Gastrocnemius medialis (tissue), 4 donors: ENCODE data around the gene CCDC169. TPM values are rescaled to one million over a fixed set of nuclear protein-coding genes. Genes with fewer than 3 reads are reported as not detected.
"Not testable (repeated sequence)": the region's sequence is repeated elsewhere in the genome, so short reads cannot be mapped to it uniquely, and the experiment has no call there.

ENCODE experiments used
- ATAC-seq, 2 donors: fragments of 150-250 bp; one replicate each; pipeline ENCODE4 v1.9.1; 2016
- DNase-seq, 2 donors: peaks; one replicate each; pipeline ENCODE4 v3.0.0-alpha.2; 2019
- H3K27ac ChIP-seq, 4 donors: fragments of 200-600 bp; sonication (generic); 1 replicate in 1 of 4; 2 replicates in 3 of 4; pipeline ENCODE4 v1.5.1; 2016 to 2018; ENCODE audit warnings: mild to moderate bottlenecking in 2 of 4, moderate library complexity in 1 of 4
- H3K27me3 ChIP-seq, 3 donors: fragments of 200-600 bp; sonication (generic) in 2 of 3; 1 replicate in 1 of 3; 2 replicates in 2 of 3; pipeline versions ENCODE4 v1.5.1 to v1.6.0; 2016 to 2019; ENCODE audit warnings: mild to moderate bottlenecking in 1 of 3, moderate library complexity in 1 of 3
- H3K36me3 ChIP-seq, 2 donors: fragments of 200-600 bp; sonication (generic) in 1 of 2; one replicate each; pipeline ENCODE4 v1.5.1; 2017 to 2018
- H3K4me1 ChIP-seq, 2 donors: fragments of 200-600 bp; sonication (generic) in 1 of 2; one replicate each; pipeline ENCODE4 v1.5.1; 2016 to 2017; ENCODE audit warnings: mild to moderate bottlenecking in 2 of 2
- H3K4me3 ChIP-seq, 4 donors: fragments of 200-600 bp; sonication (generic) in 3 of 4; 1 replicate in 1 of 4; 2 replicates in 3 of 4; pipeline ENCODE4 v1.5.1; 2016 to 2019; ENCODE audit warnings: mild to moderate bottlenecking in 2 of 4
- H3K9me3 ChIP-seq, 3 donors: fragments of 200-600 bp; sonication (generic) in 2 of 3; 1 replicate in 1 of 3; 2 replicates in 2 of 3; pipeline ENCODE4 v1.5.1; 2016 to 2019
- POLR2A ChIP-seq, 2 donors: fragments of 450-650 bp; IDR thresholded peaks; one replicate each; pipeline ENCODE4 v1.6.1; 2017; ENCODE audit warnings: antibody characterized with exemption in 2 of 2, mild to moderate bottlenecking in 2 of 2, moderate library complexity in 2 of 2
- in situ Hi-C, 4 donors: fragments of 200-750 bp; cut with MboI; loops; one replicate each; pipeline versions ENCODE4 v1.15.0 to v1.8.0; 2017; ENCODE audit warnings: low sequenced_read_pairs in 4 of 4
- intact Hi-C: fragments of 100-400 bp; cut with DNase I; formaldehyde crosslinking; loops from one replicate; pipeline ENCODE4 v1.15.1; 2023; ENCODE audit warnings: low total_unique reads
- total RNA-seq, 4 donors: library from RNA; depleted of rRNA; stranded (reverse); fragments of >200 nt; gene quantifications; one replicate each; pipeline versions ENCODE4 v1.1.0 to v1.2.3, GENCODE V29; 2016
- TF ChIP-seq, protein P1 (sequence below), 5 experiments: fragments of 450-650 bp in 3 of 5; fragments of 200-600 bp in 2 of 5; sonication (generic) in 2 of 5; IDR thresholded peaks in 4 of 5; conservative IDR thresholded peaks in 1 of 5; 1 replicate in 4 of 5; 2 replicates in 1 of 5; pipeline ENCODE4 v1.5.1; 2016 to 2019; ENCODE audit warnings: antibody characterized with exemption in 5 of 5, mild to moderate bottlenecking in 3 of 5, moderate library complexity in 3 of 5

CCDC169 gene
- total RNA-seq, 4 donors from 2014 or later: 0.10 to 1.7 TPM; not detected in 2

DNA sequence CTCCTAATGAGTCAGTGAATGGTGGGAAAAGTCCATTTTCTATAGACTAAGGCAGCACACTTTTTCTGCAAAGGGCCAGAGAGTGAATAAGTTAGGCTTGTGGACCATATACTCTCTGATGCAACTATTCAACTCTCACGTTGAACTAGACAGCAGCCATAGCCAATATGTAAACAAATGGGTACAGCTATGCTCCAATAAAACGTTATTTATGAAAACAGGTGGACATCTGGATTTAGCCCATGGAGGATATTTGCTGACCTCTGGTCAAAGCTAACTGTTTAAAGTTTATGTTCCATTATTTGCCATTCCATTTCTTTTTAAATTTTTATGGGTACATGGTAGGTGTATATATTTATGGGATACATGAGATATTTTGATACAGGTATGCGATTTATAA is 4.7 kb upstream of the CCDC169 start:
- H3K27ac ChIP-seq: no peak overlapping the region
- intact Hi-C loops: no loop called here
- TF ChIP-seq, protein P1, sequence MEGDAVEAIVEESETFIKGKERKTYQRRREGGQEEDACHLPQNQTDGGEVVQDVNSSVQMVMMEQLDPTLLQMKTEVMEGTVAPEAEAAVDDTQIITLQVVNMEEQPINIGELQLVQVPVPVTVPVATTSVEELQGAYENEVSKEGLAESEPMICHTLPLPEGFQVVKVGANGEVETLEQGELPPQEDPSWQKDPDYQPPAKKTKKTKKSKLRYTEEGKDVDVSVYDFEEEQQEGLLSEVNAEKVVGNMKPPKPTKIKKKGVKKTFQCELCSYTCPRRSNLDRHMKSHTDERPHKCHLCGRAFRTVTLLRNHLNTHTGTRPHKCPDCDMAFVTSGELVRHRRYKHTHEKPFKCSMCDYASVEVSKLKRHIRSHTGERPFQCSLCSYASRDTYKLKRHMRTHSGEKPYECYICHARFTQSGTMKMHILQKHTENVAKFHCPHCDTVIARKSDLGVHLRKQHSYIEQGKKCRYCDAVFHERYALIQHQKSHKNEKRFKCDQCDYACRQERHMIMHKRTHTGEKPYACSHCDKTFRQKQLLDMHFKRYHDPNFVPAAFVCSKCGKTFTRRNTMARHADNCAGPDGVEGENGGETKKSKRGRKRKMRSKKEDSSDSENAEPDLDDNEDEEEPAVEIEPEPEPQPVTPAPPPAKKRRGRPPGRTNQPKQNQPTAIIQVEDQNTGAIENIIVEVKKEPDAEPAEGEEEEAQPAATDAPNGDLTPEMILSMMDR (IDR thresholded peaks at IDR 0.05 in 4 of 5, conservative IDR thresholded peaks at IDR 0.05 in 1 of 5): no peak
- no peak for TF ChIP-seq POLR2A (IDR thresholded peaks at IDR 0.05)
- no peak overlapping the region for H3K4me3 ChIP-seq
- ATAC-seq (no peak), DNase-seq (no peak)
- in situ Hi-C loops: no loop called here
- H3K27me3 ChIP-seq: no peaks in the 10 kb centered on the region
- peaks cover 6 to 10% of the 10 kb centered on the region in 2 donors for H3K4me1 ChIP-seq
- no peaks in the 10 kb centered on the region for H3K9me3 ChIP-seq
- H3K36me3 ChIP-seq: peaks cover 0 to 15% of the 10 kb centered on the region in 2 donors

DNA sequence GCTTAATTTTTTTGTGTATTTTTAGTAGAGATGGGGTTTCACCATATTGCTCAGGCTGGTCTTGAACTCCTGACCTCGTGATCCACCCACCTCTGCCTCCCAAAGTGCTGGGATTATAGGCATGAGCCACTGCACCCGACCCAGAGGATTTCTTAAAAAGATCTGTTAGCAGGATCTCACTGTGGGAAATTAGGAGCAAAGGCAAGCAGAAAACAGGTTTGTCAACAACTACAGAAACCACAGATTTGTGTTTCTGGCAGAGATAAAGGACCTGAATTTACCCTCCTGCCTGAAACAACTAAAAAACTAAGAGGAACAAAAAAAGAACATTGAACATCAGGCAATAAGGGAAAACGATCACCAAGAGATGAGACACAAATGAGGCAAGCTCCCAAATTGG is 1.9 kb upstream of the CCDC169 start:
- peaks cover 13 to 15% of the 10 kb centered on the region in 2 donors for H3K4me1 ChIP-seq
- in situ Hi-C loops (loop anchor here in 2 of 4 donors (25.0 kb wide), 2 partner anchors 88 to 438 kb away; no protein-coding TSS in a partner anchor), intact Hi-C loops (loop anchor here (5.0 kb wide), 1 partner anchor 48 kb away; the partner anchor contains the start of gene SPART)
- not testable (repeated sequence) for H3K27me3 ChIP-seq, H3K9me3 ChIP-seq, H3K4me3 ChIP-seq, DNase-seq, H3K36me3 ChIP-seq, ATAC-seq, H3K27ac ChIP-seq

DNA sequence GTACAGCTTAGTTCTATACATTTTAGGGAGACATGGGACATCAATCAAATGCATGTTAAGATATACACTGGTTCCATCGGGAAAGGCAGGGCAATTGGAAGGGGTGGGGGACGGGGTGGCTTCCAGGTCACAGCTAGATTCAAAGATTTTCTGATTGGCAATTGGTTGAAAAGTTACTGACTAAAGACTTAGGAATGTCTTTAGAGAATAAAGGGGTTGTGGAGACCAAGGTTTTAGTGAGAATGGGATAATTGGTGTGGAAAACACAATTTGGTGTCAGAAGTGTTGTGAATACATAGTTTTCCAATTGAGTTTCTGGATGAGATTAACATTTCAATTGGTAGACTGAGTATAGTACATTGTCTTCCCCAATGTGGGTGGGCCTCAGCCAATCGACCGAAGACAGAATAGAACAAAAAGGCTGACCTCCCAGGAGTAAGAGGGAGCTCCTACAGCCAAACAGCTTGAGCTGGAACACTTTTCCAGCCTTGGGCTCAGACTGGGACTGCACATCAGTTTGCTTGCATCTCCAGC is 988 bp upstream of the CCDC169 start:
- in situ Hi-C loops (loop anchor here in 2 of 4 donors (25.0 kb wide), 2 partner anchors 89 to 439 kb away; no protein-coding TSS in a partner anchor), intact Hi-C loops (loop anchor here (5.0 kb wide), 1 partner anchor 49 kb away; the partner anchor contains the start of gene SPART)
- H3K4me3 ChIP-seq: peak overlapping the region; percentile 72 to 87 (median 78)
- TF ChIP-seq POLR2A (IDR thresholded peaks at IDR 0.05): no peak
- TF ChIP-seq, protein P1 (IDR thresholded peaks at IDR 0.05 in 4 of 5, conservative IDR thresholded peaks at IDR 0.05 in 1 of 5): no peak
- no peaks in the 10 kb centered on the region for H3K27me3 ChIP-seq
- H3K4me1 ChIP-seq: peaks cover 13 to 15% of the 10 kb centered on the region in 2 donors
- no peaks in the 10 kb centered on the region for H3K36me3 ChIP-seq
- no peak for DNase-seq
- no peak overlapping the region for H3K27ac ChIP-seq
- no peaks in the 10 kb centered on the region for H3K9me3 ChIP-seq
- ATAC-seq: no peak

DNA sequence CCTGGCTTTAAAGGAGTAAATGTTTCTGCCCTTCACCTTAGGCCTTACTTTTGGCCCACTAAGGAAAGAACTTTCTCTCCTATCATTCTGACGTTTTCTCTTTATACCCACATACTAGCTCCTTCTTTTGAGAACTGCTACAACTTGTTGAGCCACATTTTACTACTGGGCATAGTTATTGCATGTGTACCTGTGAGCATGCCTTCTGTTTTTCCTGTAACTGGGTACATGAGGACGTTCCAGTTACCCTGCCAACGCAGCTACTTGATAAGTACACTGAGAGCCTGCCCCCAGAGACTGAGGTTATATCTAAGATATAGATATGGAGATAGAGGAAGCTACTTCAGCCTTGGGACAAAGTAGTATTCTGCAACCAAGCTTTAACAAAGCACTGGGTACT is 3.5 kb downstream of the CCDC169 start:
- peaks cover 13 to 15% of the 10 kb centered on the region in 2 donors for H3K4me1 ChIP-seq
- in situ Hi-C loops: loop anchor here in 2 of 4 donors (25.0 kb wide), 2 partner anchors 93 to 443 kb away; no protein-coding TSS in a partner anchor
- H3K36me3 ChIP-seq: no peaks in the 10 kb centered on the region
- no peak for DNase-seq
- no peaks in the 10 kb centered on the region for H3K27me3 ChIP-seq
- no peak overlapping the region for H3K4me3 ChIP-seq
- H3K9me3 ChIP-seq: no peaks in the 10 kb centered on the region
- no peak for TF ChIP-seq POLR2A (IDR thresholded peaks at IDR 0.05)
- TF ChIP-seq, protein P1 (IDR thresholded peaks at IDR 0.05 in 4 of 5, conservative IDR thresholded peaks at IDR 0.05 in 1 of 5): no peak
- H3K27ac ChIP-seq: no peak overlapping the region
- no peak for ATAC-seq
- intact Hi-C loops: no loop called here

DNA sequence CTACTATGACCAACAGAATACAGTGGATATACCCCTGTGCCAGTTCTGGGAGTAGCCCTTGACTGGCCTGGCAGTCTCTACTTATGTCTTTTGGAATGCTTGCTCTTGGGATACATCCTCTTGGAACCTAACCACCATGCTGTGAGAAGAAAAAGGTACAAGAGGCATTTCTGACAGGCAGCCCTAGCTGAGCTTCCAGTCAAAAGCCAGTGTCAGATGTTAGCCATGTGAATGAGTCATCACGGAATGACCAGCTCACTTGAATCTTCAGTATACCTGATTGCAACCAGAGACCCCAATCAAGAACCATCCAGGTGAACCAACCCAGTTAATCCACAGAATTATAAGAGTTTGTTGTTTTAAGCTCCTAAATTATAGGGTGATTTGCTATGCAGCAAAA is 4.1 kb downstream of the CCDC169 start:
- in situ Hi-C loops (loop anchor here in 2 of 4 donors (25.0 kb wide), 2 partner anchors 94 to 444 kb away; no protein-coding TSS in a partner anchor), intact Hi-C loops (no loop called here)
- Histone ChIP-seq H3K36me3 (no peaks in the 10 kb centered on the region), H3K4me3 (no peak overlapping the region), H3K9me3 (no peaks in the 10 kb centered on the region), H3K27me3 (no peaks in the 10 kb centered on the region), H3K4me1 (peaks cover 10 to 12% of the 10 kb centered on the region in 2 donors), H3K27ac (no peak overlapping the region)
- TF ChIP-seq, protein P1 (IDR thresholded peaks at IDR 0.05 in 4 of 5, conservative IDR thresholded peaks at IDR 0.05 in 1 of 5): no peak
- no peak for TF ChIP-seq POLR2A (IDR thresholded peaks at IDR 0.05)
- no peak for ATAC-seq
- DNase-seq: no peak
